ENCODE measurements around the gene WBP2.

WBP2 gene

DNA sequence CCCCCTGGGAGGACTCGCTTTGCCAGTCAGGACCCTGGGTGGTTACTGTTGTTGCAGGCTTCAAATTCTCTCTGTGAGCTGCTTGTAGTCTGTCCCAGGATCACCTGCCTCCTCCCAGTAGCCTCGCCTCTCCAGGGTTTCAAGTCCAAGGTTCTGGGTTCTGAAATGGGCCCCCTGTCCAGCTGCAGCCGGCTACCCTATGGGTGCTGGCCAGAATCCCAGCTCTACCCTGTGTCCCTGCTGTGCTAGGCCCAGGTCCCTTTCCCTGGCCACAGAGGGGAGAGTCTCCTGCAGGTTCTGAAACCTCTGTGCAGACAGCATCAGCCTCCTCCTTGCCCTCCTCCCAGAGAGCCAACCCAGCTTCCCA lies 32.4 kb downstream of the WBP2 start:
- no peak for DNase-seq (ENCODE audit: low spot score)
- TF ChIP-seq, protein P1, sequence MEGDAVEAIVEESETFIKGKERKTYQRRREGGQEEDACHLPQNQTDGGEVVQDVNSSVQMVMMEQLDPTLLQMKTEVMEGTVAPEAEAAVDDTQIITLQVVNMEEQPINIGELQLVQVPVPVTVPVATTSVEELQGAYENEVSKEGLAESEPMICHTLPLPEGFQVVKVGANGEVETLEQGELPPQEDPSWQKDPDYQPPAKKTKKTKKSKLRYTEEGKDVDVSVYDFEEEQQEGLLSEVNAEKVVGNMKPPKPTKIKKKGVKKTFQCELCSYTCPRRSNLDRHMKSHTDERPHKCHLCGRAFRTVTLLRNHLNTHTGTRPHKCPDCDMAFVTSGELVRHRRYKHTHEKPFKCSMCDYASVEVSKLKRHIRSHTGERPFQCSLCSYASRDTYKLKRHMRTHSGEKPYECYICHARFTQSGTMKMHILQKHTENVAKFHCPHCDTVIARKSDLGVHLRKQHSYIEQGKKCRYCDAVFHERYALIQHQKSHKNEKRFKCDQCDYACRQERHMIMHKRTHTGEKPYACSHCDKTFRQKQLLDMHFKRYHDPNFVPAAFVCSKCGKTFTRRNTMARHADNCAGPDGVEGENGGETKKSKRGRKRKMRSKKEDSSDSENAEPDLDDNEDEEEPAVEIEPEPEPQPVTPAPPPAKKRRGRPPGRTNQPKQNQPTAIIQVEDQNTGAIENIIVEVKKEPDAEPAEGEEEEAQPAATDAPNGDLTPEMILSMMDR (IDR thresholded peaks at IDR 0.05; ENCODE audit: borderline replicate concordance, control extremely low read depth, extremely low read depth, insufficient read depth, missing control alignments): no peak
- in situ Hi-C loops (cut with MboI; ENCODE audit: low sequenced_read_pairs, unreplicated experiment): no loop called here

DNA sequence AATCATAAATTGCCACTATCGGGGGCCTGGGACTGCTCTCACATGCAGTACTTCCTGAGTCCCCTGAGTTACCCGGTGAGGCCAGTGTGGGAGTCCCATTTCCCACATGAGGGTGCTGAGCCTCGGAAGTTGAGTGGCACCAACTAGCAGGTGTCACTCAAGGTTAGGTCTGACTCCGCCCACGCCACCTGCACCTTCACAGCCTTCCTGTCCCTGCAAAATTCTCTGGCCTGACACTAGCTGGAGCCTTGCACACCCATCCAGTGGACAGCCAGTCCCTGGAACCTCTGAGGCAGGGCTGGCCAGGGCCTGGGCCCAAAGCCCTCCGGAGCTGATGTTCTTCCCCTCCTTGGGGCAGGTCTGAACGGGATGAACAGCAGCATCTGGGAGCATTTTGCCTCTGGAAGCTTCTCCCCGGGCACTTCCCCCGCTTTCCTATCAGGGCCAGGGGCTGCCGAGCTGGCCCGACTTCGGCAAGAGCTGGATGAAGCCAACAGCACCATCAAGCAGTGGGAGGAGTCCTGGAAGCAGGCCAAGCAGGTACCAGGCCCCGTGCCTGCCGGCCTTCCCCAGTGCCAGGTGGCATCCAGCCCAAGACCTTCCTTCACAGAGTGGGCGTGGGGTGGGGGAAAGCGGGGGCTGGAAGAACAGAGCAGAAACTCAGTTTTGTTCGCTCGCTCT lies 32.9 kb downstream of the WBP2 start:
- TF ChIP-seq, protein P1 (IDR thresholded peaks at IDR 0.05; ENCODE audit: borderline replicate concordance, control extremely low read depth, extremely low read depth, insufficient read depth, missing control alignments): no peak
- no peak for DNase-seq (ENCODE audit: low spot score)
- in situ Hi-C loops (cut with MboI; ENCODE audit: low sequenced_read_pairs, unreplicated experiment): no loop called here

DNA sequence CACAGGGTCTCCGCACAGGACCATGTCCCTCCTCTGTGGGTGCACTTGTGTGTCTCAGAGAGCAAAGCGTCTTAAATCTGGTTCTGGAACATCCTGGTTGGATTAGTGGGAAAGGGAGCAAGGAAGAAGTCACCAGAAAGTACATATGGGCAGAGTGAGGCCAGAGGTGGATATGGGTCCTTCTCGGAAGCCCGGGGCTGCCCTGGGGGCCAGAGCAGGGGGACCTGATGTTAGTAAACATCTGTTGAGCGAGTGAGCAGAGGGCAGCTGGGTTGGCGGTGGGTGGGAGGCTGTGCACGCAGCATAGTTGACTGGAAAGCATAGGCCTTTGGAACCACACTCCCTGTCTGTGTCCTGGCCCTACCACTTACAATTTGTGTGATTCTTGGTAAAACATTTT lies 33.6 kb downstream of the WBP2 start:
- TF ChIP-seq, protein P1 (IDR thresholded peaks at IDR 0.05; ENCODE audit: borderline replicate concordance, control extremely low read depth, extremely low read depth, insufficient read depth, missing control alignments): no peak
- in situ Hi-C loops (cut with MboI; ENCODE audit: low sequenced_read_pairs, unreplicated experiment): no loop called here
- no peak for DNase-seq (ENCODE audit: low spot score)

DNA sequence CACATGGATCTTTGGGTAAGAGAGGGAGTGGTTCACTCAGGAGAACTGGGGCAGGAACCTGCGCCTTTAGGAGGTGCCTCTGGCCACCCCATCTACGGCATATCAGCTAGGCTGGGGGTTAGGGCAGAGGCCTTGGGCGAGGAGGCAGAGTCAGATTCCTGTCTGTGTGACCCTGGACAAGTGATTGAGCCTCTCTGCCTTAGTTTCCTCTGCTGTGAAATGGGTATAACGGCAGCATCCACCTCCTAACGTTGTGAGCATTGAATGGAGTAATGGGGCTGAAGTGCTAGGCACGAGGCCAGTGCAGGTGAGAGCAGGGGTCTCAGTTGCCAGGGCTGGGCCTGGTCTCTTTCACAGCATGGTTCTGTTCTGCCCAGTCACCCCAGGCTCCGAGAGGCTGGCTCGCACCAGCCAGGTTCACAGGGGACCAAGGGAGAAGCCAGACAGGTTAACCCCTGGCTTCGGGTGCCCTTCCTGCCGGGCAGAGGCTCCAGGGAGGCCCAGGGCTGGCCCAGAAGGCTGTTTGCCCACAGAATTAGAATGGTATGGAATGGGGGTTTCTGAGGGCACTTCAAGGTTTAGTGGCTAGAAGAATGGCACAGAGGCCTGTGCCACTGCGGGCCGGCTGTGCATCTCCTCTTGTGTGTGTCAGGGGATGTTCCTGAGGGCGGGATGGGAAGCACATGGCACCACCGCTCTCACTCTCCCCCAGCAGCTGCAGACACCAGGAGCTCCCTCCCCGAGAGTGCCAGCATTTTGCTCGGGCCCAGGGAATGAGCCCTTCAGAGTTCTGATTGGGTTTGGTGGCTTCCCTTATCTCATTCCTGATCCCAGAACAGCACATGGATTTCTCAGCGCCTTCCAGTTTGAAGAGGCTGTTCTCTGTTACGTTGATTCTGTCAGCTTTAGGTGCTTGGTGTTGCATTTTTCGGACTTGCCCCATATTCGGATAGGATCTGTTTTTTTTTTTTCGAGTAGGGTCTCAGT lies 34.7 kb downstream of the WBP2 start:
- in situ Hi-C loops (cut with MboI; ENCODE audit: low sequenced_read_pairs, unreplicated experiment): no loop called here
- TF ChIP-seq, protein P1 (IDR thresholded peaks at IDR 0.05; ENCODE audit: borderline replicate concordance, control extremely low read depth, extremely low read depth, insufficient read depth, missing control alignments): no peak

GRCh38 chr17:75819678-75820077 lies 35.5 kb downstream of the WBP2 start:
- in situ Hi-C loops (cut with MboI; ENCODE audit: low sequenced_read_pairs, unreplicated experiment): no loop called here
- TF ChIP-seq, protein P1 (IDR thresholded peaks at IDR 0.05; ENCODE audit: borderline replicate concordance, control extremely low read depth, extremely low read depth, insufficient read depth, missing control alignments): no peak
- no peak for DNase-seq (ENCODE audit: low spot score)

More for the DNA sequence above, 34.7 kb downstream of the WBP2 start:
- no peak for DNase-seq (ENCODE audit: low spot score)

DNA sequence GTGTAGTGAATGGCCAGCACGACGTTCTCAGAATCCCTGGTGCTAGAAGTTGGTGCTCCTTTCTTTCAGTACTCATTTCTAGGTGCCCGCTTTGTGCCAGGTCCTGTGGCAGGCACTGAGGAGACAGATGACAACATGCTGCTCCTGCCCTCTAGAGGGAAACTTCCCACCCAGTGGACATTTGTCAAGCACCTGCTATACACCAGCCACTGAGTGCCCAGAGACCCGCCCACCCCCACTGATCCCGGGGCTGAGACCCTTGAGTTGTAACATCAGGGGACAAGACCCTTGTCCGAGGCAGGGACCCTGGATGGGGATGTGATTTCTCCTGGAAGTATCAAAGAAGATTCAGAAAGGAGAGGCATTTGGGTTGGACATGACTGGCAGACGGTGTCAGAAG lies 36.0 kb downstream of the WBP2 start:
- in situ Hi-C loops (cut with MboI; ENCODE audit: low sequenced_read_pairs, unreplicated experiment): no loop called here
- DNase-seq (ENCODE audit: low spot score): no peak
- TF ChIP-seq, protein P1 (IDR thresholded peaks at IDR 0.05; ENCODE audit: borderline replicate concordance, control extremely low read depth, extremely low read depth, insufficient read depth, missing control alignments): no peak

Data from GM13976 (cell line).